K562 (cell line): ENCODE data around the gene MYL4. TPM values are rescaled to one million over a fixed set of nuclear protein-coding genes. Genes with fewer than 3 reads are reported as not detected.

Experiments
- ATF7 ChIP-seq: fragments of 450-650 bp; IDR thresholded peaks from 2 replicates; pipeline ENCODE4 v1.7.1; 2014; ENCODE audit warnings: mild to moderate bottlenecking, moderate library complexity
- HEY1 ChIP-seq: fragments of 250-450 bp; sonication (Bioruptor Pico); IDR thresholded peaks from 2 replicates; pipeline ENCODE4 v1.5.0; 2020; ENCODE audit warnings: mild to moderate bottlenecking, moderate library complexity, borderline replicate concordance
- JUND ChIP-seq, 2 experiments: IDR thresholded peaks; 2 replicates in 1 of 2; 3 replicates in 1 of 2; pipeline ENCODE4 v1.6.1; 2011; ENCODE audit warnings: borderline replicate concordance in 2 of 2, low read depth in 2 of 2, low read length in 2 of 2, improper control_type of control experiment in 1 of 2, missing biosample characterization in 1 of 2, missing genetic modification characterization in 1 of 2, missing genetic modification reagents in 1 of 2
- MCM3 ChIP-seq: fragments of 450-650 bp; IDR thresholded peaks from 2 replicates; pipeline ENCODE4 v1.6.1; 2016
- MTF1 ChIP-seq: fragments of 250-450 bp; sonication (Bioruptor Pico); IDR thresholded peaks from 2 replicates; pipeline ENCODE4 v1.9.0; 2021; ENCODE audit warnings: moderate library complexity, mild to moderate bottlenecking, inconsistent platforms, borderline replicate concordance
- RCOR1 ChIP-seq, 2 experiments: IDR thresholded peaks; 2 replicates each; pipeline ENCODE4 v1.6.1; 2012; ENCODE audit warnings: low read depth in 2 of 2, low read length in 2 of 2, borderline replicate concordance in 1 of 2, improper control_type of control experiment in 1 of 2
- RNF2 ChIP-seq: sonication (generic); IDR thresholded peaks from 2 replicates; pipeline ENCODE4 v1.6.1; 2016
- SRF ChIP-seq, 2 experiments: fragments of 250-450, 450-650 bp in 1 of 2; sonication (Bioruptor Pico) in 1 of 2; sonication (generic) in 1 of 2; formaldehyde crosslinking; IDR thresholded peaks; 2 replicates each; pipeline versions ENCODE4 v1.5.0 to v1.5.1; 2020 to 2022; ENCODE audit warnings: mild to moderate bottlenecking in 1 of 2, missing genetic modification reagents in 1 of 2
- ZFP1 ChIP-seq: fragments of 450-650 bp; formaldehyde crosslinking; IDR thresholded peaks from 2 replicates; pipeline ENCODE4 v1.4.0; 2020; ENCODE audit warnings: mild to moderate bottlenecking, mixed read lengths
- ZNF165 ChIP-seq: fragments of 250-450 bp; sonication (Bioruptor Pico); IDR thresholded peaks from 2 replicates; pipeline ENCODE4 v1.4.0; 2020; ENCODE audit warnings: borderline replicate concordance
- ZNF584 ChIP-seq: fragments of 200-800 bp; sonication (Bioruptor generic); IDR thresholded peaks from 2 replicates; pipeline ENCODE4 v1.6.1; 2016; ENCODE audit warnings: low read depth, mild to moderate bottlenecking, missing genetic modification characterization, missing compliant biosample characterization
- polyA plus RNA-seq, 8 experiments: library from polyadenylated mRNA; depleted of rRNA in 4 of 8; stranded (reverse) in 5 of 8; unstranded in 3 of 8; fragments of >200 nt; fragmentation: Nextera tagmentation in 2 of 8; fragmentation: Illumina TruSeq in 1 of 8; extraction: Ambion mirVana in 2 of 8; extraction: Trizol in 1 of 8; gene quantifications; 2 replicates each; pipeline versions ENCODE4 v1.2.1 to v1.2.3, GENCODE V29; 2011 to 2014; ENCODE audit warnings: inconsistent platforms in 1 of 8, missing spikeins in 1 of 8
- total RNA-seq, 7 experiments: library from RNA; depleted of rRNA in 6 of 7; stranded (reverse); fragments of >200 nt in 6 of 7; fragmentation: Illumina TruSeq in 2 of 7; extraction: Trizol in 2 of 7; gene quantifications; 2 replicates each; pipeline versions ENCODE4 v1.2.1 to v1.2.3, GENCODE V29; 2011 to 2021; ENCODE audit warnings: low replicate concordance in 1 of 7
- TF ChIP-seq, protein P1 (sequence below): fragments of 450-650 bp; IDR thresholded peaks from 2 replicates; pipeline ENCODE4 v1.6.1; 2018; ENCODE audit warnings: mild to moderate bottlenecking, low read depth; ENCODE audit not compliant: partially characterized antibody
- TF ChIP-seq, protein P2 (sequence below), 2 experiments: fragments of 250-450 bp in 1 of 2; fragments of 450-650 bp in 1 of 2; sonication (Bioruptor Pico) in 1 of 2; IDR thresholded peaks; 2 replicates each; pipeline versions ENCODE4 v1.6.1 to v1.8.0; 2016 to 2021; ENCODE audit warnings: mild to moderate bottlenecking in 2 of 2, moderate library complexity in 2 of 2, missing compliant biosample characterization in 1 of 2, missing genetic modification characterization in 1 of 2
- TF ChIP-seq, protein P3 (sequence below): sonication (generic); formaldehyde crosslinking; IDR thresholded peaks from 2 replicates; pipeline ENCODE4 v1.8.1; 2023; ENCODE audit warnings: mild to moderate bottlenecking, missing genetic modification reagents
- TF ChIP-seq, protein P4 (sequence below): fragments of 250-450 bp; sonication (Bioruptor Pico); IDR thresholded peaks from 2 replicates; pipeline ENCODE4 v1.4.0; 2020; ENCODE audit warnings: mild to moderate bottlenecking, moderate library complexity, borderline replicate concordance
- TF ChIP-seq, protein P5 (sequence below), 2 experiments: IDR thresholded peaks; 2 replicates each; pipeline ENCODE4 v1.6.1; 2012; ENCODE audit warnings: improper control_type of control experiment in 2 of 2, low read depth in 2 of 2, low read length in 2 of 2, borderline replicate concordance in 1 of 2

The MYL4 gene
- total and polyA plus RNA-seq, 9 of the 15 experiments (the other 6 are each of a cell fraction or from before 2014, with no cell fraction given), result 117 to 423 (median 221) TPM

DNA sequence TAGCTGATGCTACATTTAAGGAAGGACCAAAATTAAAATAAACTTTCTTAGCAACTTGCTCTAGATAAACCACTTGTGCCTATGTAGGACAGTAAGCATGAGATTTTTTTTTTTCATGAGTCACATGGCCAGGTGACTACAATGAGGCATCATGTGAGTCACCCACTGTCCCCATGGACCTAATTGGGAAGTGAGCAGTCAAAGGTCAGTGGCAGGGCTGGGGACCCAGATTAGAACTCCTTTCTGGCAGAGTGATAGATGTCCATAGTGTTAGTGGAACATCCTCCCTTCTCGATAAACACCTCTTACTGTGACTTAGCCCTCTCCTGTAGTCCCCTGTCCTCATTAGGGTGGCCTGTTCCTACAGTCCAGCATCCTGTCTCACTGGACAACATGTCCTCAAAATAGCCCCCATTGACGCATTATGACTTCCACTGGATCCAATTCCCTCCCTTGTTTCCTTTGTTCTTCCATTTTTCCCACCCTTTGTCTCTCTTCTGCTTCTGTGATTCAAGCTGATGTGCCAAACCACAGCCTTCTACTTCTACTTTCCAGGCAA lies 56.9 kb downstream of the MYL4 start (continued):
- TF ChIP-seq, protein P1, sequence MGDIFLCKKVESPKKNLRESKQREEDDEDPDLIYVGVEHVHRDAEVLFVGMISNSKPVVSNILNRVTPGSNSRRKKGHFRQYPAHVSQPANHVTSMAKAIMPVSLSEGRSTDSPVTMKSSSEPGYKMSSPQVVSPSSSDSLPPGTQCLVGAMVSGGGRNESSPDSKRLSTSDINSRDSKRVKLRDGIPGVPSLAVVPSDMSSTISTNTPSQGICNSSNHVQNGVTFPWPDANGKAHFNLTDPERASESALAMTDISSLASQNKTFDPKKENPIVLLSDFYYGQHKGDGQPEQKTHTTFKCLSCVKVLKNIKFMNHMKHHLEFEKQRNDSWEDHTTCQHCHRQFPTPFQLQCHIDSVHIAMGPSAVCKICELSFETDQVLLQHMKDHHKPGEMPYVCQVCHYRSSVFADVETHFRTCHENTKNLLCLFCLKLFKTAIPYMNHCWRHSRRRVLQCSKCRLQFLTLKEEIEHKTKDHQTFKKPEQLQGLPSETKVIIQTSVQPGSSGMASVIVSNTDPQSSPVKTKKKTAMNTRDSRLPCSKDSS, result no peak
- peak; percentile 77 for TF ChIP-seq ATF7
- peak; percentile 90 for TF ChIP-seq ZNF584
- TF ChIP-seq, protein P2, sequence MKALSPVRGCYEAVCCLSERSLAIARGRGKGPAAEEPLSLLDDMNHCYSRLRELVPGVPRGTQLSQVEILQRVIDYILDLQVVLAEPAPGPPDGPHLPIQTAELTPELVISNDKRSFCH (CRISPR knock-in tag; IDR thresholded peaks at IDR 0.05), result no peak
- TF ChIP-seq, protein P2 (tag; IDR thresholded peaks at IDR 0.05), result peak; percentile 98
- no peak for TF ChIP-seq HEY1 (CRISPR knock-in tag)
- TF ChIP-seq, protein P3, sequence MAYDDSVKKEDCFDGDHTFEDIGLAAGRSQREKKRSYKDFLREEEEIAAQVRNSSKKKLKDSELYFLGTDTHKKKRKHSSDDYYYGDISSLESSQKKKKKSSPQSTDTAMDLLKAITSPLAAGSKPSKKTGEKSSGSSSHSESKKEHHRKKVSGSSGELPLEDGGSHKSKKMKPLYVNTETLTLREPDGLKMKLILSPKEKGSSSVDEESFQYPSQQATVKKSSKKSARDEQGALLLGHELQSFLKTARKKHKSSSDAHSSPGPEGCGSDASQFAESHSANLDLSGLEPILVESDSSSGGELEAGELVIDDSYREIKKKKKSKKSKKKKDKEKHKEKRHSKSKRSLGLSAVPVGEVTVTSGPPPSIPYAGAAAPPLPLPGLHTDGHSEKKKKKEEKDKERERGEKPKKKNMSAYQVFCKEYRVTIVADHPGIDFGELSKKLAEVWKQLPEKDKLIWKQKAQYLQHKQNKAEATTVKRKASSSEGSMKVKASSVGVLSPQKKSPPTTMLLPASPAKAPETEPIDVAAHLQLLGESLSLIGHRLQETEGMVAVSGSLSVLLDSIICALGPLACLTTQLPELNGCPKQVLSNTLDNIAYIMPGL (CRISPR knock-in tag), result no peak
- no peak for TF ChIP-seq RNF2
- peak in 1 of 2 experiments; percentile 61; a peak in 1 of 4 replicates for TF ChIP-seq SRF (CRISPR knock-in tag; IDR thresholded peaks at IDR 0.05)
- TF ChIP-seq ZFP1, result 0 out of 2 replicates have a peak, but pooled peaks have one; percentile 17
- TF ChIP-seq RCOR1 (IDR thresholded peaks at IDR 0.05; ENCODE audit: borderline replicate concordance in 1 of 2, low read depth in 2 of 2, low read length in 2 of 2), result peak in 1 of 2 experiments; percentile 95; a peak in 2 of 4 replicates
- no peak for TF ChIP-seq ZNF165 (CRISPR knock-in tag)
- TF ChIP-seq, protein P4, sequence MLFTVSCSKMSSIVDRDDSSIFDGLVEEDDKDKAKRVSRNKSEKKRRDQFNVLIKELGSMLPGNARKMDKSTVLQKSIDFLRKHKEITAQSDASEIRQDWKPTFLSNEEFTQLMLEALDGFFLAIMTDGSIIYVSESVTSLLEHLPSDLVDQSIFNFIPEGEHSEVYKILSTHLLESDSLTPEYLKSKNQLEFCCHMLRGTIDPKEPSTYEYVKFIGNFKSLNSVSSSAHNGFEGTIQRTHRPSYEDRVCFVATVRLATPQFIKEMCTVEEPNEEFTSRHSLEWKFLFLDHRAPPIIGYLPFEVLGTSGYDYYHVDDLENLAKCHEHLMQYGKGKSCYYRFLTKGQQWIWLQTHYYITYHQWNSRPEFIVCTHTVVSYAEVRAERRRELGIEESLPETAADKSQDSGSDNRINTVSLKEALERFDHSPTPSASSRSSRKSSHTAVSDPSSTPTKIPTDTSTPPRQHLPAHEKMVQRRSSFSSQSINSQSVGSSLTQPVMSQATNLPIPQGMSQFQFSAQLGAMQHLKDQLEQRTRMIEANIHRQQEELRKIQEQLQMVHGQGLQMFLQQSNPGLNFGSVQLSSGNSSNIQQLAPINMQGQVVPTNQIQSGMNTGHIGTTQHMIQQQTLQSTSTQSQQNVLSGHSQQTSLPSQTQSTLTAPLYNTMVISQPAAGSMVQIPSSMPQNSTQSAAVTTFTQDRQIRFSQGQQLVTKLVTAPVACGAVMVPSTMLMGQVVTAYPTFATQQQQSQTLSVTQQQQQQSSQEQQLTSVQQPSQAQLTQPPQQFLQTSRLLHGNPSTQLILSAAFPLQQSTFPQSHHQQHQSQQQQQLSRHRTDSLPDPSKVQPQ (CRISPR knock-in tag), result no peak
- no peak for TF ChIP-seq MCM3
- peak; percentile 97 for TF ChIP-seq JUND (IDR thresholded peaks at IDR 0.05; ENCODE audit: borderline replicate concordance, low read depth, low read length)
- TF ChIP-seq JUND (tag; IDR thresholded peaks at IDR 0.05; ENCODE audit: borderline replicate concordance, low read depth, low read length), result peak; percentile 98
- TF ChIP-seq MTF1 (CRISPR knock-in tag), result no peak
- TF ChIP-seq, protein P5, sequence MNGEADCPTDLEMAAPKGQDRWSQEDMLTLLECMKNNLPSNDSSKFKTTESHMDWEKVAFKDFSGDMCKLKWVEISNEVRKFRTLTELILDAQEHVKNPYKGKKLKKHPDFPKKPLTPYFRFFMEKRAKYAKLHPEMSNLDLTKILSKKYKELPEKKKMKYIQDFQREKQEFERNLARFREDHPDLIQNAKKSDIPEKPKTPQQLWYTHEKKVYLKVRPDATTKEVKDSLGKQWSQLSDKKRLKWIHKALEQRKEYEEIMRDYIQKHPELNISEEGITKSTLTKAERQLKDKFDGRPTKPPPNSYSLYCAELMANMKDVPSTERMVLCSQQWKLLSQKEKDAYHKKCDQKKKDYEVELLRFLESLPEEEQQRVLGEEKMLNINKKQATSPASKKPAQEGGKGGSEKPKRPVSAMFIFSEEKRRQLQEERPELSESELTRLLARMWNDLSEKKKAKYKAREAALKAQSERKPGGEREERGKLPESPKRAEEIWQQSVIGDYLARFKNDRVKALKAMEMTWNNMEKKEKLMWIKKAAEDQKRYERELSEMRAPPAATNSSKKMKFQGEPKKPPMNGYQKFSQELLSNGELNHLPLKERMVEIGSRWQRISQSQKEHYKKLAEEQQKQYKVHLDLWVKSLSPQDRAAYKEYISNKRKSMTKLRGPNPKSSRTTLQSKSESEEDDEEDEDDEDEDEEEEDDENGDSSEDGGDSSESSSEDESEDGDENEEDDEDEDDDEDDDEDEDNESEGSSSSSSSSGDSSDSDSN (IDR thresholded peaks at IDR 0.05; ENCODE audit: borderline replicate concordance in 1 of 2, low read depth in 2 of 2, low read length in 2 of 2), result no peak
